GM19025 (cell line): Measurements from ENCODE around the gene PIGM.

Source experiments
- ATAC-seq: cut with Tn5 transposase; IDR thresholded peaks from one replicate; pipeline ENCODE4 v1.9.1; 2021; ENCODE audit warnings: mild to moderate bottlenecking, low read depth, moderate library complexity; ENCODE audit not compliant: unreplicated experiment

PIGM gene

DNA sequence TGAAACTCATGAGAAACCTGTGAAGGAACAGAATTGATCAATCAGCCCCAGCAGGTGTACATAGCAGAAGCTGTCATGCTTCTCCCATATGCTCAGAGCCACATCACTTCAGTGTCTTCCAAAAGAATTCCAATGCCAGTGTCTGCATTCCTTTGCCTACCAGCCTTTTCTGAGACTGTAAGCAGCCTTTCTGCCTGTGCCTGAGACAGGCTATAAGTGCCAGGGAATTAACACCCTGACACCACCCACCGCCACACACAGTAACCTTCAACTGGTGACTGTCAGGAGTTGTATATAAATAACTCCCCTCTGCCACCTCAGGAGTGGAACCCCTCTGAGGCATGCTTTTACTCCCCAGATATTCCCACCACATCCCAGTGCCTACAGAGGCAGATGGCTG is 39.6 kb downstream of the PIGM start:
- ATAC-seq, result no peak

- ATAC-seq, result no peak
Measured at GRCh38 chr1:159991513-159991912, 40.3 kb downstream of the PIGM start.

- ATAC-seq, result no peak
Measured at GRCh38 chr1:159990005-159990404, 41.8 kb downstream of the PIGM start.

DNA sequence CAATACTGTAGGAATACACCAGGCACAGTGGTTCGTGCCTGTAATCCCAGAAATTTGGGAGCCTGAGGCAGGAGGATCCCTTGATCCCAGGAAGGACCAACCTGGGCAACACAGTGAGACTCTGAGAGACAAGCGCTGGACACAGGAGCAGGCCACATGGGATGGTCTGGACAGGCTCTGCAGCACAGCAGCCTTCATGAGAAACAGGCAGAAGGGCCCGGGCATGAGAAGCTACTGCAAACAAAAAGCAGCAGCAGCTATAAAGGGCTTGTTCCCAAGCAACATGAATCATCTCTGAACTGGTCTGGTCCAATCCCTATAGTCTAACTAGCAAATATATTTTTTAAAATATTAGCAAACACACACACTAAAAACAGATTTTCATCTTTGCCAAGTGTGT is 42.2 kb downstream of the PIGM start:
- ATAC-seq, result no peak

GRCh38 chr1:159988006-159988405 is 43.8 kb downstream of the PIGM start:
- ATAC-seq, result no peak

- ATAC-seq, result no peak
Measured at GRCh38 chr1:159987186-159987585, 44.6 kb downstream of the PIGM start.

GRCh38 chr1:159986531-159986930 is 45.3 kb downstream of the PIGM start:
- no peak for ATAC-seq

GRCh38 chr1:159986093-159986492 is 45.7 kb downstream of the PIGM start:
- ATAC-seq, result no peak

- ATAC-seq, result no peak
Measured at GRCh38 chr1:159985473-159985872, 46.3 kb downstream of the PIGM start.

- no peak for ATAC-seq
Measured at GRCh38 chr1:159983681-159984080, 48.1 kb downstream of the PIGM start.

DNA sequence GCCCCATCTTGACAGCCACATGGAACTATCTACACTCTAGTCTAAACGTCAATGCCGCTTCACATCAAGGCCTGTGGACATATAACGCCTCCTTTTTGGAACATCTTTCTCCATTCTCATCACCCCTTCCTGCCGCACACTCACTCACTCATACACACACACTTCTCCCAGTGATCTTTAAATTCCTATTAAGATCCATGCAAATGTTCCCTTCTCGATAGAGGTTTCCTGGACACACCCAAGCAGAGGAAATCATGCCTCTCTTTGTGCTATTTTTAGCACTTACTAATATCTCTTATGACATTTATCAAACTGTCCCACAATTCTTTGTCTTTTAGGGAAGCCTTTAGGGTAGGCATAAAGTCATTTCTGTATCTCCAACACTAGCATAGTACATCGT is 49.5 kb downstream of the PIGM start:
- no peak for ATAC-seq

GRCh38 chr1:159981351-159982055 is 50.3 kb downstream of the PIGM start:
- ATAC-seq, result no peak

DNA sequence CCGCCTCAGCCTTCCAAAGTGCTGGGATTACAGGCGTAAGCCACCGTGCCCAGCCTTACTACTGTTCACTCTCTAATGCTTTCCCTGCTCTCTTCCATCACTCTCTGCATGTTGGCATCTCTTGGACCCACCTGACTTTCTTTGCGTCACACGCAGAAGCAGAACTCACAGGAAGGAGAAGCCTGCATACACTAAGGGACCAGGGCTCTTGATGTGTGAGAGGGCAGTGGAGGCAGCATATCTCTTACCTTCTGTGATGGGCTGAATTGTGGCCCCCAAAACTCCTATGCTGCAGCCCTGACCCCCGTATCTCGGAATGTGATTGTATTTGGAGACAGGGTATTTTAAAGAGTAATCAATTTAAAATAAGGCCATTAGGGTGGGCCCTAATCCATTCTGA is 51.0 kb downstream of the PIGM start:
- ATAC-seq, result no peak

GRCh38 chr1:159980076-159980475 is 51.7 kb downstream of the PIGM start:
- ATAC-seq, result no peak

- ATAC-seq, result no peak
Measured at GRCh38 chr1:159979257-159979656, 52.5 kb downstream of the PIGM start.

GRCh38 chr1:159978107-159978398 is 53.7 kb downstream of the PIGM start:
- no peak for ATAC-seq

DNA sequence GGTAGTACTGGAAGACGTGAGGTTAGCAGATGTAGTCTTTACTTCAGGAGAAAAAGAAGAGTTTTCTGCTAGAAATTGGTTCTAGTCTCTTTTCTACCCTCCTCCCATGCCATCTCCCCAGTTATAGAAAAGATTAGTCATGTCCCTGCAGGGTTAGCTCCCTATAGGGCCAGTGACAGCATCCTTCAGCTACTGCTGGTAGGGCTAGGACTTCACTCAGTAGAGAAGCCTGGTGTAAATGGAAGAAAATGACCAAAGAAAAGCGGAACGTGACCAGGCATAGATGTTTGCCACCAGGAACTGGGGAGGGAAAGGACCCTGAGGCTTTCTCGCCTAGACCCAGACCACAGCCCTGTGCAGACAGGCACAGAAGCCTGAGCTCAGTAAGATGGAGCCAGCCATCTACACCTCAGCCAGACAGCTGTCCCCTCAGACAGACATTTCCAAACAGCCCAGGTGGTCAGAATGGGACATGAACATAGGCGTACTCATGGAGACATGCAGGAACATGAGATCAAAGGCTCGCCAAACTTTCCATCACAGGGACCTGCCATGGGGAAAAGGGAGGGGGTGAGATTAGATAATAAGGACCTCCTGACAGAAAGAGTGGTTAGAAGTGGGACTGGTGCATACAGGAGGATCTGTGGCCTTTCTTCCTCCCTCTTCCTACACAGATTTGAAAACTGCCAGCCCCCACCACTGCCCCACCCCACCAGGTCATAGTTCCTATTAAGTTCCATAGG is 54.3 kb downstream of the PIGM start:
- ATAC-seq, result no peak
